Cardiac muscle cell (in vitro differentiated cells and primary cell): ENCODE results near the gene NXN. TPM values are rescaled to one million over a fixed set of nuclear protein-coding genes. Genes with fewer than 3 reads are reported as not detected.
"Not testable (repeated sequence)": the region's sequence is repeated elsewhere in the genome, so short reads cannot be mapped to it uniquely, and the experiment has no call there.

Experiments
- DNase-seq, 2 donors: peaks; one replicate each; pipeline versions ENCODE4 v3.0.0 to v3.0.0-alpha.2; 2010 to 2017; ENCODE audit warnings: low read depth in 1 of 2, low spot score in 1 of 2
- H3K27ac ChIP-seq: fragments of 200-600 bp; sonication (generic); 2 replicates; pipeline ENCODE4 v1.5.1; 2016
- H3K27me3 ChIP-seq: fragments of 200-600 bp; sonication (generic); 2 replicates; pipeline ENCODE4 v1.6.0; 2016; ENCODE audit warnings: control low read depth
- H3K36me3 ChIP-seq: fragments of 200-600 bp; sonication (generic); 2 replicates; pipeline ENCODE4 v1.5.1; 2016; ENCODE audit warnings: control low read depth
- H3K4me1 ChIP-seq: fragments of 200-600 bp; sonication (generic); 2 replicates; pipeline ENCODE4 v1.8.1; 2017; ENCODE audit warnings: low read depth, mild to moderate bottlenecking, mixed run types
- H3K4me3 ChIP-seq: fragments of 200-600 bp; sonication (generic); 2 replicates; pipeline ENCODE4 v1.5.1; 2016; ENCODE audit warnings: mild to moderate bottlenecking
- H3K9me3 ChIP-seq: fragments of 200-600 bp; sonication (generic); 2 replicates; pipeline ENCODE4 v1.5.1; 2017; ENCODE audit warnings: low read depth, mild to moderate bottlenecking, control low read depth
- CTCF ChIP-seq: IDR thresholded peaks from 2 replicates; pipeline ENCODE4 v1.5.1; 2012; ENCODE audit warnings: low read depth, mild to moderate bottlenecking, low read length
- polyA plus RNA-seq: library from polyadenylated mRNA; unstranded; fragments of >200 nt; fragmentation: Nextera tagmentation; extraction: Ambion mirVana; gene quantifications from 2 replicates; pipeline ENCODE4 v1.2.1, GENCODE V29; 2016
- total RNA-seq: library from RNA; depleted of rRNA; stranded (reverse); fragments of >200 nt; gene quantifications from 2 replicates; pipeline ENCODE4 v1.2.3, GENCODE V29; 2016

Gene NXN
- total and polyA plus RNA-seq, 2 experiments from 2014 or later, result 120 to 122 TPM

GRCh38 chr17:752620-753219, 226.9 kb downstream of the NXN start:
- Histone ChIP-seq H3K4me1 (peaks cover 5% of the 10 kb centered on the region), H3K27me3 (no peaks in the 10 kb centered on the region), H3K27ac (peak overlapping the region; percentile 69), H3K4me3 (peak overlapping the region; percentile 62), H3K9me3 (no peaks in the 10 kb centered on the region), H3K36me3 (peaks cover under 1% of the 10 kb centered on the region)
- TF ChIP-seq CTCF, result no peak
- peak in 1 of 2 donors; percentile 87 for DNase-seq

GRCh38 chr17:752002-752619, 227.5 kb downstream of the NXN start, which contains the start of gene GEMIN4:
TSS of gene GEMIN4 (minus strand) at chr17:752264. CDS start at chr17:752142, 122 bp downstream.
- H3K27ac ChIP-seq, result peak within 1 kb of the TSS; percentile 69
- H3K9me3 ChIP-seq, result no peaks in the 10 kb centered on the region
- peaks cover 5% of the 10 kb centered on the region for H3K4me1 ChIP-seq
- no peaks in the 10 kb centered on the region for H3K27me3 ChIP-seq
- H3K4me3 ChIP-seq, result peak within 1 kb of the TSS; percentile 62
- peaks cover 5% of the 10 kb centered on the region for H3K36me3 ChIP-seq
- peak; percentile 86 for TF ChIP-seq CTCF
- DNase-seq, result peak; percentile 92 to 96

GRCh38 chr17:751269-752001, 228.1 kb downstream of the NXN start:
- DNase-seq, result peak; percentile 35 to 52
- Histone ChIP-seq H3K4me1 (peaks cover 5% of the 10 kb centered on the region), H3K4me3 (peak overlapping the region; percentile 62), H3K27ac (peak overlapping the region; percentile 42), H3K27me3 (no peaks in the 10 kb centered on the region), H3K36me3 (peaks cover 12% of the 10 kb centered on the region), H3K9me3 (no peaks in the 10 kb centered on the region)
- no peak for TF ChIP-seq CTCF

- H3K4me3 ChIP-seq, result peak overlapping the region; percentile 62
Measured at GRCh38 chr17:750431-751037, 229.0 kb downstream of the NXN start.

GRCh38 chr17:749359-749758, 230.2 kb downstream of the NXN start:
- DNase-seq, H3K4me3 ChIP-seq, H3K9me3 ChIP-seq, H3K27ac ChIP-seq, H3K4me1 ChIP-seq, H3K27me3 ChIP-seq: not testable (repeated sequence)
- H3K36me3 ChIP-seq, result peaks cover 28% of the 10 kb centered on the region

More at GRCh38 chr17:750431-751037, 229.0 kb downstream of the NXN start:
- H3K9me3 ChIP-seq, result no peaks in the 10 kb centered on the region
- no peaks in the 10 kb centered on the region for H3K27me3 ChIP-seq
- no peak for TF ChIP-seq CTCF
- H3K36me3 ChIP-seq, result peaks cover 19% of the 10 kb centered on the region
- peaks cover under 1% of the 10 kb centered on the region for H3K4me1 ChIP-seq
- no peak for DNase-seq
- H3K27ac ChIP-seq, result no peak overlapping the region

Other genes with a start within 250 kb of the NXN start
- 15.4 and 16.4 TPM in 2 replicates for gene TLCD3A, start 247.2 kb downstream of the NXN start, total RNA-seq
- 20.3 and 27.0 TPM in 2 replicates for gene TLCD3A, start 247.2 kb downstream of the NXN start, polyA plus RNA-seq
- gene GEMIN4, start 227.5 kb downstream of the NXN start, total RNA-seq, result 16.4 and 24.8 TPM in 2 replicates
- gene GEMIN4, start 227.5 kb downstream of the NXN start, polyA plus RNA-seq, result 23.7 and 42.6 TPM in 2 replicates
- 85.3 and 151 TPM in 2 replicates for gene GLOD4, start 197.5 kb downstream of the NXN start, total RNA-seq
- 76.8 and 83.7 TPM in 2 replicates for gene GLOD4, start 197.5 kb downstream of the NXN start, polyA plus RNA-seq
- gene MRM3, start 197.4 kb downstream of the NXN start, total RNA-seq, result 24.8 and 26.4 TPM in 2 replicates
- gene MRM3, start 197.4 kb downstream of the NXN start, polyA plus RNA-seq, result 28.1 and 35.7 TPM in 2 replicates
- gene TIMM22, start 17.4 kb upstream of the NXN start, total RNA-seq, result 26.8 and 28.4 TPM in 2 replicates
- gene TIMM22, start 17.4 kb upstream of the NXN start, polyA plus RNA-seq, result 33.1 and 34.7 TPM in 2 replicates
- 55.4 and 67.5 TPM in 2 replicates for gene ABR, start 200.2 kb upstream of the NXN start, total RNA-seq
- 23.5 and 36.1 TPM in 2 replicates for gene ABR, start 200.2 kb upstream of the NXN start, polyA plus RNA-seq